ENCODE results near the gene NKAIN2.
"Not testable (repeated sequence)": the region's sequence is repeated elsewhere in the genome, so short reads cannot be mapped to it uniquely, and the experiment has no call there.

NKAIN2 gene

DNA sequence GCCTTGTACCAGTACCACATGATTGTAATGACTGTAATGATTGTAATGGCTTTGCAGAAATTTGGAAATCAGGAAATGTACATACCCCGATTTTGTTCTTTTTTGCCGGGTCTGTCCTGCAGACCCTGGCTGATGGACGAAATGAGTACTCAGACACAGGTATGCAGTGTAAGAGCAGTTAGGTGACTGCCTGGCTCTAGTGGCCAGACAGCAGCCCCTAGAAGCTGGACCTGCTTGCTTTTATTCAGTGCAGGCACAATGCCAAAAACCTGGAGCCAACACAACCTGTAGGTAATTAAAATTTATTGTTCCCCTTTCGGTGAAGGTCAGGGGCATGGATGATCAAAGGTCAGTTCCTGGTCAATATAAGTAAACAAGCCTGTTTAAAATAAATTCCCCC is 346.0 kb downstream of the NKAIN2 start:
- Histone ChIP-seq H3K27ac (ENCODE audit: insufficient read depth, low read depth, low read length, poor library complexity, severe bottlenecking) (no peak overlapping the region), H3K36me3 (ENCODE audit: control insufficient read depth, insufficient read depth, low read length) (no peaks in the 10 kb centered on the region), H3K4me1 (ENCODE audit: control insufficient read depth, insufficient read depth, low read length) (no peaks in the 10 kb centered on the region), H3K4me3 (ENCODE audit: insufficient read depth, low read depth, low read length) (no peak overlapping the region), H3K9me3 (ENCODE audit: control insufficient read depth, low read length) (no peaks in the 10 kb centered on the region), H3K27me3 (ENCODE audit: control insufficient read depth, insufficient read depth, low read length, poor library complexity, severe bottlenecking) (no peaks in the 10 kb centered on the region)
- 90 to 91% methylated on average over 4 of the region's 4 CpGs for WGBS, 2 experiments

DNA sequence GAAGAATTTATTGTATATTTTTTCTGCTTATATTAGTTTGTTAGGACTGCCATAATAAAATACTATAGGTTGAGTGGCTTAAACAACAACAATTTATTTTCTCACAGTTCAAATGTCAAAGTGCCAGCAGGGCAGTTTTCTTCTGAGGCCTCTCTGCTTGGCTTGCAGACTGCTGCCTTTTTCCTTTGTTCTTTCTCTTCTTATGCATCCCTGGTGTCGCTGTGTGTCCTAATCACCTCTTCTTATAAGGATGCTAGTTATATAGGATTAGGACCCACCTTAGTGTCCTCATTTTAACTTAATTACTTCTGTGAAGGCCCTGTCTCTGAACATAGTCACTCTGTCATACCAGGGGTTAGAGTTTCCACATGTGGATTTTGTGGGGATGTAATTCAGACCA is 354.4 kb downstream of the NKAIN2 start:
- Histone ChIP-seq H3K27ac (ENCODE audit: insufficient read depth, low read depth, low read length, poor library complexity, severe bottlenecking) (no peak overlapping the region), H3K4me1 (ENCODE audit: control insufficient read depth, insufficient read depth, low read length) (peaks cover 10% of the 10 kb centered on the region), H3K4me3 (ENCODE audit: insufficient read depth, low read depth, low read length) (no peak overlapping the region), H3K36me3 (ENCODE audit: control insufficient read depth, insufficient read depth, low read length) (no peaks in the 10 kb centered on the region), H3K27me3 (ENCODE audit: control insufficient read depth, insufficient read depth, low read length, poor library complexity, severe bottlenecking) (no peaks in the 10 kb centered on the region), H3K9me3 (ENCODE audit: control insufficient read depth, low read length) (no peaks in the 10 kb centered on the region)
- no CpG with 5 or more reads among the region's 1 CpG for WGBS, 2 experiments

DNA sequence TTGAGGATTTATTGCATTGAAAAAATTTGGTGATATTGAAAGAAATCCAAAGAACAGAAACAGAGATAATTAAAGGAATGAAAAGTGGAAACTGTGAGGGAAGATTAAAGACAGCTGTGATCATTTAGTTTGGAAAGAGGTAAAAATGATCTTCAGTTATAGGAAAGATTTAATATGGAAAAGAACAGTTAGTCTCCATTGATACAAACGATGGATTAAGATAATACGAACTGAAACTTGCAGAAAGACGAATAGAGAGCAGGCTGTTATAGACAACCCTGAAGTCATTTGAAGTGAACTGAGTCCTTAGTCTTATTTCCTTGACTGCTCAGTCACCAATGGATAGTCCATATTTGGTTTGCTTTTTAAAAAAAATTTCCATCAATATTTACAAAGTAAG is 360.0 kb downstream of the NKAIN2 start:
- no peak overlapping the region for H3K27ac ChIP-seq (ENCODE audit: insufficient read depth, low read depth, low read length, poor library complexity, severe bottlenecking)
- no peaks in the 10 kb centered on the region for H3K9me3 ChIP-seq (ENCODE audit: control insufficient read depth, low read length)
- no peaks in the 10 kb centered on the region for H3K36me3 ChIP-seq (ENCODE audit: control insufficient read depth, insufficient read depth, low read length)
- no peaks in the 10 kb centered on the region for H3K4me1 ChIP-seq (ENCODE audit: control insufficient read depth, insufficient read depth, low read length)
- 94 to 96% methylated on average over 3 of the region's 3 CpGs for WGBS, 2 experiments
- no peaks in the 10 kb centered on the region for H3K27me3 ChIP-seq (ENCODE audit: control insufficient read depth, insufficient read depth, low read length, poor library complexity, severe bottlenecking)
- H3K4me3 ChIP-seq (ENCODE audit: insufficient read depth, low read depth, low read length): no peak overlapping the region

DNA sequence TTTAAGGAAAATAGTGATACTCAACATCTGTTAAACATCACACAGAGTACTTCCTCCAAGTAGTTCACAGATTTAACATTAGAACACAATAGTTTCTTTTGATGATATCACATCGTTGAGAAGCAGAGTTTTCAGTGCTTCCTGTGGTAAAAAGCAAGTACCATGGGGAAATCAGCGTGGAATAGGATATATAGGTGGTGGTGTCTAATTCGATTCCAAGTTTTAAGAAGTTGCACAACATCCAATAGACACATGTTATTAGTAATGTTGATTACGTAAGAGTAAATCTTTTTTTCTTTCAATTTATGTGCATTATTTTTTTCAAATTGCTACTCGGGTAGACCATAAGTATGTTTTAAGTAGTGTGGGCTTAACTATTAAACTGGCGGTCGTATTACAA is 360.7 kb downstream of the NKAIN2 start:
- Histone ChIP-seq H3K9me3 (ENCODE audit: control insufficient read depth, low read length) (no peaks in the 10 kb centered on the region), H3K27me3 (ENCODE audit: control insufficient read depth, insufficient read depth, low read length, poor library complexity, severe bottlenecking) (no peaks in the 10 kb centered on the region), H3K4me3 (ENCODE audit: insufficient read depth, low read depth, low read length) (no peak overlapping the region), H3K36me3 (ENCODE audit: control insufficient read depth, insufficient read depth, low read length) (no peaks in the 10 kb centered on the region), H3K4me1 (ENCODE audit: control insufficient read depth, insufficient read depth, low read length) (no peaks in the 10 kb centered on the region), H3K27ac (ENCODE audit: insufficient read depth, low read depth, low read length, poor library complexity, severe bottlenecking) (no peak overlapping the region)
- 83 to 84% methylated on average over 5 to 6 of the region's 7 CpGs for WGBS, 2 experiments

DNA sequence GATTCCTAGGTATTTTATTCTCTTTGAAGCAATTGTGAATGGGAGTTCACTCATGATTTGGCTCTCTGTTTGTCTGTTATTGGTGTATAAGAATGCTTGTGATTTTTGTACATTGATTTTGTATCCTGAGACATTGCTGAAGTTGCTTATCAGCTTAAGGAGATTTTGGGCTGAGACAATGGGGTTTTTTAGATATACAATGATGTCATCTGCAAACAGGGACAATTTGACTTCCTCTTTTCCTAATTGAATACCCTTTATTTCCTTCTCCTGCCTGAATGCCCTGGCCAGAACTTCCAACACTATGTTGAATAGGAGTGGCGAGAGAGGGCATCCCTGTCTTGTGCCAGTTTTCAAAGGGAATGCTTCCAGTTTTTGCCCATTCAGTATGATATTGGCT is 363.6 kb downstream of the NKAIN2 start:
- H3K9me3 ChIP-seq (ENCODE audit: control insufficient read depth, low read length); H3K27ac ChIP-seq (ENCODE audit: insufficient read depth, low read depth, low read length, poor library complexity, severe bottlenecking); H3K36me3 ChIP-seq (ENCODE audit: control insufficient read depth, insufficient read depth, low read length); H3K4me1 ChIP-seq (ENCODE audit: control insufficient read depth, insufficient read depth, low read length); H3K27me3 ChIP-seq (ENCODE audit: control insufficient read depth, insufficient read depth, low read length, poor library complexity, severe bottlenecking); H3K4me3 ChIP-seq (ENCODE audit: insufficient read depth, low read depth, low read length): not testable (repeated sequence)
- no CpG with 5 or more reads among the region's 1 CpG for WGBS, 2 experiments

DNA sequence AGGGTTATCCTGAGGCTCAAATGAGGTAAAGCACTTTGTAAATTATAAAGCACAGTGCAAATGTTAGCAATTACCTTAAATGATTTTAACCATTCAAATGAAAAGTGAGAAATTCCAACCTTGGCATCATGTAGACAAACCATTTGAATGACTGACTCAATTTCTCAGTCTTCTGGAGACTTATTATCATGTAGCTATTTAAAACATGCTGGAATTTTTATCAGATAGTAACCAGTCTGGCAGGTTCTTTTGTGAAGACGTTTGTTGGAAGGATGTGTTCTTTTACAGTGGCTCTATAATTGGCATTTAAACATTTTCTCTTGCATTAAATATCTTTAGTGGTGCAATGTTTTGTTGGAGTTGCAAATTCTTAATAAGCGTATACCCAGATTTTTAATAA is 386.6 kb downstream of the NKAIN2 start:
- H3K27ac ChIP-seq (ENCODE audit: insufficient read depth, low read depth, low read length, poor library complexity, severe bottlenecking): no peak overlapping the region
- no peaks in the 10 kb centered on the region for H3K36me3 ChIP-seq (ENCODE audit: control insufficient read depth, insufficient read depth, low read length)
- 89% methylated on average over 2 of the region's 2 CpGs; no CpG with 5 or more reads in 1 of the 2 experiments for WGBS, 2 experiments
- H3K9me3 ChIP-seq (ENCODE audit: control insufficient read depth, low read length): no peaks in the 10 kb centered on the region
- no peak overlapping the region for H3K4me3 ChIP-seq (ENCODE audit: insufficient read depth, low read depth, low read length)
- H3K4me1 ChIP-seq (ENCODE audit: control insufficient read depth, insufficient read depth, low read length): no peaks in the 10 kb centered on the region
- H3K27me3 ChIP-seq (ENCODE audit: control insufficient read depth, insufficient read depth, low read length, poor library complexity, severe bottlenecking): no peaks in the 10 kb centered on the region

DNA sequence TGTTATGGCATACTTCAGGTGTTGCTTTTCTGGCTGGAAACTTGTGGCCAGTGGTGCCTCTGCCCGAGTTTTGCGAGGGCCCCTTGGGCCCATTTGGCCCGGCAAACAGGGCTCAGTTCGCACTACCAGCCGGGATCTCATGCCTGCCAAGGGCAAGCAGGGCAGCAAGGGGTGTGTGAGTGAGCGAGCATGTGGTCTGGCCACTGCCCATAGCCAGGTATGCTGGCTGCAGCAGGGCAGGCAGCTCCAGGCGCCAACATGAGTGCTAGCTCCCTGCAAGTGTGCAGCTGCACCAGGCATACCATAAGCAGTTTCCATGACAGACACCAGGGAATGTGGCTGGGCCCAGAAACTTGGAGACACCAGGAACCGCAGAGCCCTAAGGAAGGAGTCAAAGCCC is 389.5 kb downstream of the NKAIN2 start:
- Histone ChIP-seq H3K36me3 (ENCODE audit: control insufficient read depth, insufficient read depth, low read length) (no peaks in the 10 kb centered on the region), H3K4me1 (ENCODE audit: control insufficient read depth, insufficient read depth, low read length) (no peaks in the 10 kb centered on the region), H3K9me3 (ENCODE audit: control insufficient read depth, low read length) (no peaks in the 10 kb centered on the region), H3K4me3 (ENCODE audit: insufficient read depth, low read depth, low read length) (no peak overlapping the region), H3K27me3 (ENCODE audit: control insufficient read depth, insufficient read depth, low read length, poor library complexity, severe bottlenecking) (no peaks in the 10 kb centered on the region), H3K27ac (ENCODE audit: insufficient read depth, low read depth, low read length, poor library complexity, severe bottlenecking) (no peak overlapping the region)
- WGBS, 2 experiments: 95 to 98% methylated on average over 8 of the region's 8 CpGs

DNA sequence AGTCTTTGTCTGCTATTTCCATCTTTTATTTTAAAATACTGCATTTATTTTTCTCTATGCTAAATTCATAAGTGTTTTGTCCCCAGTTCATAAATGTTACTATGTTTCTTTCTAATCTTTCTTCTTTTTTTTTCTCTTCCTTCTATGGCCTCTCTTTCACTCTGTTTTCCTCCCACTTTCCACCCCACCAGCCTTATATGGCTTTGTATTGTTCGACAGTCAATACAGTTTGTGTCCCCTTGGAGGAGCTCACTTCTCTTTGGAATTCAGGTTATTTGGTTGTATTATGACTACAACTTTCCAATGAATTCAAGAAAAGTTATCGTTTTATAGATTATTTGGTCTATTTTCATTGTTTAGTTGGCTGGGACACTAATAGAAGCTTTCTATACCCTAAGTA is 393.5 kb downstream of the NKAIN2 start:
- Histone ChIP-seq H3K27ac (ENCODE audit: insufficient read depth, low read depth, low read length, poor library complexity, severe bottlenecking) (no peak overlapping the region), H3K36me3 (ENCODE audit: control insufficient read depth, insufficient read depth, low read length) (no peaks in the 10 kb centered on the region), H3K4me3 (ENCODE audit: insufficient read depth, low read depth, low read length) (no peak overlapping the region), H3K9me3 (ENCODE audit: control insufficient read depth, low read length) (no peaks in the 10 kb centered on the region), H3K4me1 (ENCODE audit: control insufficient read depth, insufficient read depth, low read length) (no peaks in the 10 kb centered on the region), H3K27me3 (ENCODE audit: control insufficient read depth, insufficient read depth, low read length, poor library complexity, severe bottlenecking) (no peaks in the 10 kb centered on the region)
- WGBS, 2 experiments: 87 to 100% methylated on average over 1 to 2 of the region's 2 CpGs

DNA sequence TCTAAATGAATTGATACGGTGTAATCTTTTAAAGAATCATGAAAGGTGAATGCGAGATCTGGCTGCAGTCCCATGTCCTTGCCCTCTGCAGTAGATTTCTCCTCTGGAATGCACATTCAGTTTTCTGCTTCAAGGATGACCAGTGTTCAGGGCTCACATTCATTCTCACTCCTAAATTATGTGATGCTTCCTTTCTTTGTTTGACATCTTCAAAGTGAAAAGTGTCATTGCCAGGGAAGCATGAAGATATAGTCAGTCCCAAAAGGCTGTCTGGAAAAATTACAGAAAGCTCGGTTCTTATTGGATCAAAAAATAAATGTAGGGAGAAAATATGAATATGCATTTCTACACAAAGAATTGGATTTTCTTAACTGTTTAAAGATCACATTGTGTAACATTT is 395.6 kb downstream of the NKAIN2 start:
- no peaks in the 10 kb centered on the region for H3K9me3 ChIP-seq (ENCODE audit: control insufficient read depth, low read length)
- no peaks in the 10 kb centered on the region for H3K4me1 ChIP-seq (ENCODE audit: control insufficient read depth, insufficient read depth, low read length)
- H3K4me3 ChIP-seq (ENCODE audit: insufficient read depth, low read depth, low read length): no peak overlapping the region
- WGBS, 2 experiments: 85 to 92% methylated on average over 3 of the region's 3 CpGs
- H3K27ac ChIP-seq (ENCODE audit: insufficient read depth, low read depth, low read length, poor library complexity, severe bottlenecking): no peak overlapping the region
- no peaks in the 10 kb centered on the region for H3K27me3 ChIP-seq (ENCODE audit: control insufficient read depth, insufficient read depth, low read length, poor library complexity, severe bottlenecking)
- H3K36me3 ChIP-seq (ENCODE audit: control insufficient read depth, insufficient read depth, low read length): no peaks in the 10 kb centered on the region

DNA sequence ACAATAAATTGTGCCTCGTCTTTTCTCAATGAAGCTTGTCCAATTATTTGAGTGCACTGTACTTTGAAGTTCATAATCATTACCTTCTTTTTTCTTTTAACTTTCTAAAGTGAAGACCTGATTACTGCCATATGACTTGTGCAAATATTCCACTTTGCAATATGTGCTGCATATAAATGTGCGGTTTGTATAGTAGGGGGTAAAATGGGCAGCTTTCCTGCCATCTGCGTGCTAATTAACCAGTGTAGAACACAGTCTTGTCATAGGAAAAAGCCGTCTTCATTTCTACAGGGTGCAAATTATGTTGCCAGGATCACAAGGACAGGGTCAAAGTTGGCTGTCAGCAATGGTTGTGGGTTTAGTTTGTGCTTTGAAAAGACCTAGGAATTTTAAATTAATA is 397.0 kb downstream of the NKAIN2 start:
- Histone ChIP-seq H3K36me3 (ENCODE audit: control insufficient read depth, insufficient read depth, low read length) (no peaks in the 10 kb centered on the region), H3K4me3 (ENCODE audit: insufficient read depth, low read depth, low read length) (no peak overlapping the region), H3K9me3 (ENCODE audit: control insufficient read depth, low read length) (no peaks in the 10 kb centered on the region), H3K27ac (ENCODE audit: insufficient read depth, low read depth, low read length, poor library complexity, severe bottlenecking) (no peak overlapping the region), H3K4me1 (ENCODE audit: control insufficient read depth, insufficient read depth, low read length) (no peaks in the 10 kb centered on the region), H3K27me3 (ENCODE audit: control insufficient read depth, insufficient read depth, low read length, poor library complexity, severe bottlenecking) (no peaks in the 10 kb centered on the region)
- WGBS, 2 experiments: 92 to 97% methylated on average over 4 of the region's 4 CpGs

DNA sequence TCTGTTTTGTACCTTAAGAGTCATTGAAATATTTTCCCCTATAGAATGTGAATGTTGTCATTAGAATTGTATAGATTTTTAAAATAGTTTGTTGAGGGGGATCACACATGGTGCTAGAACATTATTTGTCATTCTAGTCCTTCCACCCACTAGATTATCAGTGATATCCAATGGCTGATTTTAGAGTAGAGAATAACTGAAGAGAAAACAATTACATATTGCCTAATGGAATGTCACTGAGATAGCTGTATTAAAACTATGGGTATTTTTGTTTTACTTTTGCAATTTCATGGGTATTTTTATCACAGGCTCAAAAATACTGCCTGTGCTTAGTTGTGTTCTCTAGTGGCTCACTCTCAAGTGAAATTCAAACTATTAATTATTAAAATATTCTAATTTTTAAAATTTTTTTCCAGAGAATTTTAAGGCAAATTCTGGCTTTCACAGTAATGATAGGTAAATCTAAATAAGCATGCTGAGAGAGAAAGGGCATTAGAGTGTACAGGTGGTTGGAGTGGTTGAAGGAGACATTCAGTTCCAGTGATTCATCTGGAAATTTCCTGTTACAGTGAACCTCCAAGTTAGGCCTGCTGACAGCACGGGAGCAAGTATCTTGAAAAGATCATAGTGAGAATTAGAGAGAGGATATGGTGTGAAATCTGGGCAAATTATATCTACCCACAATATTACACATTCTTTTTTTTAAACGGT is 399.6 kb downstream of the NKAIN2 start:
- Histone ChIP-seq H3K4me1 (ENCODE audit: control insufficient read depth, insufficient read depth, low read length) (no peaks in the 10 kb centered on the region), H3K27me3 (ENCODE audit: control insufficient read depth, insufficient read depth, low read length, poor library complexity, severe bottlenecking) (no peaks in the 10 kb centered on the region), H3K9me3 (ENCODE audit: control insufficient read depth, low read length) (no peaks in the 10 kb centered on the region), H3K4me3 (ENCODE audit: insufficient read depth, low read depth, low read length) (no peak overlapping the region), H3K27ac (ENCODE audit: insufficient read depth, low read depth, low read length, poor library complexity, severe bottlenecking) (no peak overlapping the region), H3K36me3 (ENCODE audit: control insufficient read depth, insufficient read depth, low read length) (no peaks in the 10 kb centered on the region)
- 100% methylated on average over 1 of the region's 2 CpGs; no CpG with 5 or more reads in 1 of the 2 experiments for WGBS, 2 experiments

Data from ectodermal cell (in vitro differentiated cells).